DMS153 (cell line): ENCODE measurements around the gene MYO10.

ENCODE experiments used
- DNase-seq: peaks from one replicate; lab custom pipeline; 2025; lab: John Stamatoyannopoulos, UW

MYO10 gene

DNA sequence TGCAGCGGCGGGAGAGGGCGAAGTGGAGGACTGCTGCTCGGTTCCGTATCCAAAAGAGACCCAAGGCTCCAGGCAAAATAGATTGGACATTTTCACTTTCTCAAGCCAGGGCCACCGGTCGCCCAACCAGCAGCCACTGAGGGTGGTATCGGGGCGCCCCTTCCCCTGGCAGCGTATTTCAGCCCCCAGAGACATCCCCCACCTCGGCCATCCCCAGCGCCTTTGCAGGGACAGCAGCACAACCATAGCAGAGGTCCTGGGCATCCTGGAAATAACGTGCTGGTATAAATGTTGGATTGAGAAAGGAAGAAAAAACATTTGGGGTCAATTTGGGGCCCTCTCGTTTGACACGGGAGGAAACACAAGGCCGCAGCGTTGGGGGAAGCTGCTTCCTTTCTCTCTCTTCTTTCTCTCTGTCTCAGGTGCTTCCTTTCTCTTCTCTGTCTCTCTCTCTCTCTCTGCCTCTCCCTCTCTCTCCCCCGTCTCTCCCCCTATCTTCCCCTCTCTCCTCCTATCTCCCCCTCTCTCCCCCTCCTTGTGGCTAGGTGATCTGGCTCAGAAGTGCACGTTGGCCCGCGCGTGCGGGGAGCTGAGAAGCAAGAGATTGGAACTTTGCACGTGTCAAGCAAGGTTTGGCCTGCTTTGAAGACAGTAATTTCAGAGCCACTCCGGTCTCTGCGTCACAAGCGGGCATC lies 318.7 kb downstream of the MYO10 start:
- DNase-seq: peak; percentile 22

DNA sequence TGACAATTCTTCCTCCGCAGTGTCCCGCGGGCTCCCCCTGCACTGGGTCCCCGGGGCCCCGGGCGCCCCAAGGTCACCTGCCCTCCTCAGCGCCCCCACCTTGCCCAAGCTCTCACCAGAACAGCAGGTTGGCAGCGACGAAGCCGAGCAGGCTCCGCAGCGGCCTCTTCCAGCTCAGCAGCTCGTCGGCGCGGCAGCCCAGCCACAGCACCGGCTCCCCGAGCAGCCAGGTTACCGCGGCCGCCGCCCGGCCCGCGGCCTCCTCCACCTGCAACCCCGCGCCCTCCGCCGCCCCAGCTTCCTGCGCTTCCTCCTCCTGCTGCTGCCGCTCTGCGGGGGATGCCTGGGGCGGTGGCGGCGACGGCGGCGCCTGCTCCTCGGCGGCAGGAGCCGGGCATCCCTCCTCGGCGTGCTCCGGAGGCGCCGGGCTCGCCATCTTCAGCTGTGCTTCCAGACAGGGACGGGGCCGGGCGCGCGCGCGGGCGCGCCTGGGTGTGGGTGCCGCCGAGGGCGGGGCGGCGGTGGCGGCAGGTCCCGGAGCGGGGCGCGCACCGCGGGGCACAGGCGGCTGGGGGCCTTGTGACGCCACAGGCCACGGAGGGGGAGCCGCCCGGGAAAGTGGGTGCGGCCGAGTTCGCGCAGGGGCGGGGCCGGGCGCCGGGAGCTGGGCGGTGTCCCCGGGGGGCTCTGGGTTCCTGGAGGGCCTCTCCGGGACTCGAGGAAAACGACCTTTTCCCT lies 319.4 kb downstream of the MYO10 start, which contains the start of gene RETREG1:
Gene RETREG1, minus strand, starts transcription at position 462 of the 738 bp plus-strand sequence. Its CDS starts 26 bp downstream, at position 436.
- DNase-seq: peak; percentile 66

DNA sequence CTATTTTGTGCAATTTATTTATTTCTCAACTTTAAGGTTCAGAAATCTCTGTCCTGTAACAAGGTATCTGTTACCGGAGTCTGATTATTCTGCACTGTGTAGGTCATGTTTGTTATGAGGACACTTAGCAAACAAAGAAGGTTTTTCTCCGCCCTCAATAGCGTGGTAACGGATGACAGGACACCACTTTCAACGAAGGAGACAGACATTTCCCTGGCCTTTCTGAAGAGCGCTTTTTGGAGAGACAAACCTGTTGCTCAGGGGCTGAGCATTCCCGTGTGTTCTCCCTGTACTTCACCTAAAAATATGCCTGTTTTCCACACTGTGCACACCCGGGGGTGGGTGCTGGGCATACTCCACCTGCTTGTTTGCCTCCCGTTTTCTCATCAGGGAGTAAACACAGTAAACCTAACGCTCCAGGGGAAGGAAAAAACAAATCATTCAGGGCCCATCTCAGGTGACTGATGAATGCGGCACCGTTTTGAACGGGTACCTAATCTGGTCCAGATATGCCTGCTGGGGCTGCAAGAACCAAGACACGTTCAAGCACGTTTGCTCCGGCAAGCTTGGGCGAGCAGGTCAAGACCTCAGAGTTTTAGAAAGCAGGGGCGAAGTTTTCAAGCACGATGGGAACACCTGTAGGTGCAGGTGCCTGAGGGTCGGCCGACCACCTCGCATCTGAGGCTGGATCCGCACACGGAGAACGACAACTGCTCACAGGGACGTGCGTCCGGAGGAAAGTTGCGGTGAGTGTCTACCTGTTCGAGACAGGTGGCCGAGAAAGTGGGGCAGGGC lies 320.1 kb downstream of the MYO10 start:
- DNase-seq: no peak

DNA sequence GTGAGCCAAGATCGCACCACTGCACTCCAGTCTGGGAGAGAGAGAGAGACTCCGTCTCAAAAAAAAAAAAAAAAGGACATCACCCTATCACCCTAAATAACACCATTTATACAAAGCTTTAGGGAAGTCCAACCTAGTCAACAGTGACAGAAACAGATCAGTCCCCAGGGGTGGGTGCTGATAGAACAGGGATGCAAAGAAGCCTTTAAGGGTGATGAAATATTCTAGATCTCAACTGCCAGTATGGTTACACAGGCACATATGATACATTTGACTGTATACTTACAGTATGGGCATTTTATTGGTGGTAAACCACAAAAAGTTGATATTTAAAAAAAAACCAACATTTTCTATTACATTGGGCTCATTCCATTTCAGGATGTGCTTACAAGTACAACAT lies 324.1 kb downstream of the MYO10 start:
- DNase-seq: no peak
